ENCODE data around the gene CLTA. TPM values are rescaled to one million over a fixed set of nuclear protein-coding genes. Genes with fewer than 3 reads are reported as not detected.
A peak's percentile ranks its signal among the peaks of the same experiment; 100 is the strongest.

The CLTA gene
- total RNA-seq, 4 donors from 2014 or later, result 165 to 247 (median 223) TPM

DNA sequence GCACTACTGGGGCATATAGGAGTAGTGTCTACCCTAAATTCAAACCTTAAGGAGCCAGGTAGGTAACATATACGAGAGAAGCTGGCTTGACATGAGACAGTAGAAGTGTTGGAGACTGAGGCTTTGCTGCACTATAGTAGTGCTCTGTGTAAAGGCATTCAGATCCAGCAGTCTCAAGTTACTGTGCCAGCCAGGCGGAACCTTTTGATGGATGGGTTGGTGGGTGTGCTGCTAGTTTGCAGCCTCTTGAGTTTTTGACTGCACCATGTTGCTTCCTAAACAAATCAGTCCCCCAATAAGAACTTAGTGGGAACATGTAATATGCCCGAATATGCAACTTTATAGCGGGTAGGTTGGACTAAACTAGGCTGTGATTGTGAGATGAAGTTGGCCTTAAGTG, 1.5 kb downstream of the CLTA start:
- H3K4me3 ChIP-seq, result peak overlapping the region in 3 of 4 donors; percentile 77 to 97 (median 89)
- H3K36me3 ChIP-seq, result peaks cover 0 to under 1% (median 0%) of the 10 kb centered on the region in 3 donors
- 65 to 79% methylated on average over 4 of the region's 4 CpGs for WGBS, 2 donors
- H3K27ac ChIP-seq, result peak overlapping the region in 1 of 4 donors; percentile 96
- peaks cover 0 to 51% (median 26%) of the 10 kb centered on the region in 4 donors for H3K4me1 ChIP-seq
- no peaks in the 10 kb centered on the region for H3K9me3 ChIP-seq
- DNase-seq (ENCODE audit: low spot score in 2 of 2), result no peak
- TF ChIP-seq, protein P1, sequence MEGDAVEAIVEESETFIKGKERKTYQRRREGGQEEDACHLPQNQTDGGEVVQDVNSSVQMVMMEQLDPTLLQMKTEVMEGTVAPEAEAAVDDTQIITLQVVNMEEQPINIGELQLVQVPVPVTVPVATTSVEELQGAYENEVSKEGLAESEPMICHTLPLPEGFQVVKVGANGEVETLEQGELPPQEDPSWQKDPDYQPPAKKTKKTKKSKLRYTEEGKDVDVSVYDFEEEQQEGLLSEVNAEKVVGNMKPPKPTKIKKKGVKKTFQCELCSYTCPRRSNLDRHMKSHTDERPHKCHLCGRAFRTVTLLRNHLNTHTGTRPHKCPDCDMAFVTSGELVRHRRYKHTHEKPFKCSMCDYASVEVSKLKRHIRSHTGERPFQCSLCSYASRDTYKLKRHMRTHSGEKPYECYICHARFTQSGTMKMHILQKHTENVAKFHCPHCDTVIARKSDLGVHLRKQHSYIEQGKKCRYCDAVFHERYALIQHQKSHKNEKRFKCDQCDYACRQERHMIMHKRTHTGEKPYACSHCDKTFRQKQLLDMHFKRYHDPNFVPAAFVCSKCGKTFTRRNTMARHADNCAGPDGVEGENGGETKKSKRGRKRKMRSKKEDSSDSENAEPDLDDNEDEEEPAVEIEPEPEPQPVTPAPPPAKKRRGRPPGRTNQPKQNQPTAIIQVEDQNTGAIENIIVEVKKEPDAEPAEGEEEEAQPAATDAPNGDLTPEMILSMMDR (IDR thresholded peaks at IDR 0.05), result no peak
- no peak for TF ChIP-seq EP300 (IDR thresholded peaks at IDR 0.05)
- no peak for TF ChIP-seq POLR2A (IDR thresholded peaks at IDR 0.05)
- H3K27me3 ChIP-seq, result no peaks in the 10 kb centered on the region

DNA sequence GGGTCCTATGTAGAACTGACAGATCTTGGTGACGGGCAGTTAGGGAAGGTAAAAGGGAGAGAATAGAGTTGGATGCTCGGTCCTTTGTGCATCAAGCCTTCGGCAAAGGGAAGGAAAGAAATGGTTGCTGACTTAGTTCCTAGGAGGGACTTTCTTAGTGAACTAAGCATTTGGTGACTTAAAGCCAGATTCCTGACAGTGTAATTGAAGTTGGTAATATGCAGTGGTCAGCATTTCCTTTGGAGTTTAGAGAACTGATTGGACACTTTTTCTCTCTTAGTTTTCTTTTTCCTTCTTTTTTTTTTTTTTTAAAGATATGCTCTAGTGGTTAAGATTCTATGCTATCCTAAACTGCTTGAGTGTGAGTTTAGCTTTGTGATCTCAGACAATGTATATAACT, 2.3 kb downstream of the CLTA start:
- no peaks in the 10 kb centered on the region for H3K27me3 ChIP-seq
- H3K36me3 ChIP-seq, result peaks cover 0 to 6% (median 0%) of the 10 kb centered on the region in 3 donors
- 71 to 73% methylated on average over 3 of the region's 3 CpGs for WGBS, 2 donors
- peak overlapping the region in 2 of 4 donors; percentile 14 to 89 for H3K4me3 ChIP-seq
- peaks cover 0 to 57% (median 26%) of the 10 kb centered on the region in 4 donors for H3K4me1 ChIP-seq
- H3K27ac ChIP-seq, result no peak overlapping the region
- TF ChIP-seq POLR2A (IDR thresholded peaks at IDR 0.05) (no peak), EP300 (IDR thresholded peaks at IDR 0.05) (no peak)
- TF ChIP-seq, protein P1 (IDR thresholded peaks at IDR 0.05), result no peak
- no peaks in the 10 kb centered on the region for H3K9me3 ChIP-seq
- DNase-seq (ENCODE audit: low spot score in 2 of 2), result no peak

DNA sequence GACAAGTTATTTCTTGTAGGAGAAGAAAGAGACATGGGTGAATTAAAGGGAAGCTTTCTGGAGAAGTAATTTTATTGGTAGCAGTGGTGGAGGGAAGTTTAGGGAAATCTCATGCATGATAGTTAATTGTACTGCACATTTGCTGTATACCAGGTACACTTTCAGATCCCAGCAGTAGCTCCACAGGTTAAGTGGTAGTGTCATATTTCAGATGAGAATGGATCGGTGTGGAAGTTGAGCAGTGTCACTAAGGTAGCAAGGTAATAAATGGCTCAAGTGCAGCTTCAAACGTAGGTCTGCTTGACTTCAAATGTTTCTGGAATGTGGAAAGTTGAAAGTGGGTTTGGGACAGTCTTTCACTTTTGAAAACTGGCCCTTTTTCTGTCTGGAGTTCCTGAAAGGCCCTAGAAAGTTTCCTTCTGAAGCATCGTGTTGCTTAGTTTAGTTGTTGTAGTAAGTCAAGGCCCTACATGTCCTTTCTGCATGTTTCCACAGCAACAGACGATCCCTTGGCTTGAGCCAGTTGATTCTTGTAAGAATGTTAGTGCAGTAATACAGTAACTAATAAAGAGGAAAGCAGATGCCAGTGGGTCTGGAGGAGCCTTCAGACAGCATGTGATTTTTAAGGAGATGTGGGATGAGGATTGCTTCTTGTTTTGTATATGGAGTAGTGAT, 3.7 kb downstream of the CLTA start:
- Histone ChIP-seq H3K4me1 (peaks cover 0 to 57% (median 26%) of the 10 kb centered on the region in 4 donors), H3K27ac (no peak overlapping the region), H3K36me3 (peaks cover 0 to 21% (median 0%) of the 10 kb centered on the region in 3 donors), H3K9me3 (no peaks in the 10 kb centered on the region), H3K27me3 (no peaks in the 10 kb centered on the region), H3K4me3 (no peak overlapping the region)
- 38 to 39% methylated on average over 4 of the region's 4 CpGs for WGBS, 2 donors
- no peak for DNase-seq (ENCODE audit: low spot score in 2 of 2)
- no peak for TF ChIP-seq POLR2A (IDR thresholded peaks at IDR 0.05)
- TF ChIP-seq, protein P1 (IDR thresholded peaks at IDR 0.05), result no peak
- no peak for TF ChIP-seq EP300 (IDR thresholded peaks at IDR 0.05)

DNA sequence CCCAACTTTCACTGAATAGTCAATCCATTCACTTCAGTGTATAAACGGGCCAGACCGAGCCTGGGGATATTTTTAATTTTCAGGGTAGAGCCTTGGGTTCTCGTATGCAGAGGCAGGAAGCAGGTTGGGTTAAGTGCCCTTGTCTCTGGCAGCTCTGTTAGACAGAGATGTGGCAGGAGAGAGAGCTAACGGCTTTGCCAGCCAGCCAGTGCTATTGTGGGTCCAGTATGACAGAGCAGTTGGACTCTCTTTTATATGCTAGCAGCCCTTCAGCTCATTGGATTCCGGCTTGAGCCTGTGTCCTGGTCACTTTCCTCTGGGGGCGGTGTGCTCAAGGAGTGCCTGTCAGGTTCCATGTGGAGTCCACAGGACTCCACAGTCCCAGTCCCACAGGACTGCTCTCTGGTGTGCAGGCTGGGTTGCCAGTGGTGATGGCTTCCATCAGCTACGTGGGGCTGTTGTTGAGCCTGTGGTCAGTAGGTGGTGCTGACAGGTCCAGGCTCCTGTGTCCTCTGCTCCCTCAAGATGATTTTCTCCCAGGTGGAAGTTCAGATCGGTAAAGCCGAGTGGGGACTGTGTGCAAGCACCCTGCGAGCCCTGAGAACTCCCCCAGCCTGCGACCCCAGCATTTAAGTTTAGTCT, 14.3 kb downstream of the CLTA start:
- Histone ChIP-seq H3K4me1 (peaks cover 0 to 29% (median 9%) of the 10 kb centered on the region in 4 donors), H3K27me3 (no peaks in the 10 kb centered on the region), H3K9me3 (no peaks in the 10 kb centered on the region), H3K4me3 (no peak overlapping the region), H3K36me3 (peaks cover 7 to 98% (median 35%) of the 10 kb centered on the region in 3 donors), H3K27ac (no peak overlapping the region)
- TF ChIP-seq, protein P1 (IDR thresholded peaks at IDR 0.05), result no peak
- TF ChIP-seq EP300 (IDR thresholded peaks at IDR 0.05) (no peak), POLR2A (IDR thresholded peaks at IDR 0.05) (no peak)
- DNase-seq (ENCODE audit: low spot score in 2 of 2), result no peak
- 87 to 89% methylated on average over 10 to 11 of the region's 11 CpGs for WGBS, 2 donors

DNA sequence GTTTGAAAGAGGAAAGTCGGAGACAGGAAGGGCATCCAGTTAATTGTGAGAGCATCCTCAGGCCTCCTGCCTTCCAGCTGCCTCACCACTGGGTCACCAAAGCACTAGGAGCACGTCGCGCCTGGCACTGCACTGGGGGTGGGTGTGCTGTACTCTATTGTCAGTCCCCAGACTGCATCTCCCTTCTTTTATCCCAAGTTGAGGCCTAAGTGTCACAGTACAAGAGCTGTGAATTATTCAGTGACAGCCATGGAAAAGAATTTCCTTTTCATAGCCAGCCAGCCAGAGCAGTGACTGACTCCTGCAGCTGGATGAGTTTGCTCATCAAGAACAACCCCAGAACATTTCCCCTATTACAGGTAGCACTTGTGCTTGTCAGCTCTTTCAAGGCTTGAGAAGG, 16.3 kb downstream of the CLTA start:
- TF ChIP-seq, protein P1 (IDR thresholded peaks at IDR 0.05), result no peak
- TF ChIP-seq POLR2A (IDR thresholded peaks at IDR 0.05) (no peak), EP300 (IDR thresholded peaks at IDR 0.05) (no peak)
- Histone ChIP-seq H3K27ac (peak overlapping the region in 2 of 4 donors; percentile 12 to 33), H3K9me3 (no peaks in the 10 kb centered on the region), H3K4me1 (peaks cover 0 to 49% (median 15%) of the 10 kb centered on the region in 4 donors), H3K36me3 (peaks cover 7 to 98% (median 35%) of the 10 kb centered on the region in 3 donors), H3K4me3 (no peak overlapping the region), H3K27me3 (no peaks in the 10 kb centered on the region)
- DNase-seq (ENCODE audit: low spot score in 2 of 2), result no peak
- WGBS, 2 donors, result 37 to 46% methylated on average over 4 of the region's 4 CpGs
